IPS-18c (cell line): Measurements from ENCODE around the gene BORCS5.

Source experiments
- H3K4me3 ChIP-seq: 2 replicates; pipeline ENCODE4 v1.7.0; 2013; ENCODE audit warnings: low read depth, mild to moderate bottlenecking, low read length, moderate library complexity; ENCODE audit not compliant: insufficient read depth
- H3K9me3 ChIP-seq: one replicate; pipeline ENCODE4 v1.6.1; 2013; ENCODE audit warnings: mild to moderate bottlenecking, low read length, moderate library complexity; ENCODE audit not compliant: control insufficient read depth, insufficient read depth

BORCS5 gene

GRCh38 chr12:12376646-12377448, 20.0 kb downstream of the BORCS5 start:
- H3K9me3 ChIP-seq = no peaks in the 10 kb centered on the region
- H3K4me3 ChIP-seq = no peak overlapping the region

GRCh38 chr12:12378616-12379015, 21.7 kb downstream of the BORCS5 start:
- H3K4me3 ChIP-seq = no peak overlapping the region
- no peaks in the 10 kb centered on the region for H3K9me3 ChIP-seq

GRCh38 chr12:12379831-12380730, 23.2 kb downstream of the BORCS5 start:
- H3K4me3 ChIP-seq = no peak overlapping the region

GRCh38 chr12:12380949-12381593, 24.2 kb downstream of the BORCS5 start:
- H3K4me3 ChIP-seq = no peak overlapping the region
- H3K9me3 ChIP-seq = no peaks in the 10 kb centered on the region

More at GRCh38 chr12:12379831-12380730, 23.2 kb downstream of the BORCS5 start:
- no peaks in the 10 kb centered on the region for H3K9me3 ChIP-seq

GRCh38 chr12:12381982-12382381, 25.1 kb downstream of the BORCS5 start:
- Histone ChIP-seq H3K9me3 (no peaks in the 10 kb centered on the region), H3K4me3 (no peak overlapping the region)

- Histone ChIP-seq H3K9me3 (no peaks in the 10 kb centered on the region), H3K4me3 (no peak overlapping the region)
Observed at GRCh38 chr12:12384571-12385340, 27.9 kb downstream of the BORCS5 start.

GRCh38 chr12:12387501-12387900, 30.6 kb downstream of the BORCS5 start:
- H3K9me3 ChIP-seq = no peaks in the 10 kb centered on the region

GRCh38 chr12:12392413-12392812, 35.5 kb downstream of the BORCS5 start:
- H3K9me3 ChIP-seq = no peaks in the 10 kb centered on the region
- H3K4me3 ChIP-seq = no peak overlapping the region

More at GRCh38 chr12:12387501-12387900, 30.6 kb downstream of the BORCS5 start:
- no peak overlapping the region for H3K4me3 ChIP-seq

GRCh38 chr12:12393171-12393570, 36.3 kb downstream of the BORCS5 start:
- Histone ChIP-seq H3K9me3 (no peaks in the 10 kb centered on the region), H3K4me3 (no peak overlapping the region)

- Histone ChIP-seq H3K4me3 (no peak overlapping the region), H3K9me3 (no peaks in the 10 kb centered on the region)
Observed at GRCh38 chr12:12396694-12397093, 39.8 kb downstream of the BORCS5 start.

- Histone ChIP-seq H3K9me3 (no peaks in the 10 kb centered on the region), H3K4me3 (no peak overlapping the region)
Observed at GRCh38 chr12:12397184-12397583, 40.3 kb downstream of the BORCS5 start.

GRCh38 chr12:12398026-12398859, 41.4 kb downstream of the BORCS5 start:
- H3K9me3 ChIP-seq = no peaks in the 10 kb centered on the region
- H3K4me3 ChIP-seq = no peak overlapping the region

GRCh38 chr12:12399161-12399560, 42.3 kb downstream of the BORCS5 start:
- H3K9me3 ChIP-seq = no peaks in the 10 kb centered on the region
- H3K4me3 ChIP-seq = no peak overlapping the region

GRCh38 chr12:12399776-12400305, 43.0 kb downstream of the BORCS5 start:
- no peak overlapping the region for H3K4me3 ChIP-seq

GRCh38 chr12:12400793-12401192, 43.9 kb downstream of the BORCS5 start:
- Histone ChIP-seq H3K4me3 (no peak overlapping the region), H3K9me3 (no peaks in the 10 kb centered on the region)

More at GRCh38 chr12:12399776-12400305, 43.0 kb downstream of the BORCS5 start:
- H3K9me3 ChIP-seq = no peaks in the 10 kb centered on the region
